Activated CD4-positive, alpha-beta T cell treated with anti-CD3 and anti-CD28 coated beads, Interleukin-2, amount 50 U/mL, for 1 hour (primary cell): ENCODE measurements around the gene CHRND.
"Not testable (repeated sequence)": the region's sequence is repeated elsewhere in the genome, so short reads cannot be mapped to it uniquely, and the experiment has no call there.

Experiments
- DNase-seq: peaks from one replicate; pipeline ENCODE4 v3.0.0-alpha.2; 2020

Gene CHRND

GRCh38 chr2:232528746-232529460 is 2.9 kb downstream of the CHRND start:
- no peak for DNase-seq

DNA sequence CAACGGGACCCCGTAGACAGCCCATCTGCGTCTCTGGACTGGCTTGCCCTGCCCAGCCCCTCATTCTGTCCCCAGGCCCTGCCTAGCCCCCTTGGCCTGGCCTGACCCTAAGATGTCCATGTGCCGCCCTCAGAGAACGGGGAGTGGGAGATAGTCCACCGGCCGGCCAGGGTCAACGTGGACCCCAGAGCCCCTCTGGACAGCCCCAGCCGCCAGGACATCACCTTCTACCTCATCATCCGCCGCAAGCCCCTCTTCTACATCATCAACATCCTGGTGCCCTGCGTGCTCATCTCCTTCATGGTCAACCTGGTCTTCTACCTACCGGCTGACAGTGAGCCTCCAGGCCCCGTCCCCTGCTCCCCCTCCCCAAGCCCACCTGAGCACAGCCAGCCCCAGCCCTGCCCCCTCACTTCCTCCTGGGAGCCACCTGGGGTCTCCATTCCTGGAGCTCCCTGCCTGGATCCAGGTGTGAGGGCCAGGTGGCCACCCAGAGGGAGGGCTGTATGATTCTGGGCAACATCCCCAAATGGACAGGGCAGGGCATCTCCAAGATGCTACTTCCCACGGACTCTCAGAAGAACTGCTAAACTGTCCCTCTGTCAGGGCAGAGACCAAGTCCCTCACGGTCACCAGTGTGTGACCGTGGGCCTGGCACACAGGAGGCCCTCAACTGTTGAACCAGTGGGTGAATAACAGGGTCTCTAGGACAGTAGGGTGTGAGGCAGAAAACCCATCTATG is 4.0 kb downstream of the CHRND start:
- DNase-seq: no peak

GRCh38 chr2:232530626-232531260 is 4.8 kb downstream of the CHRND start:
- DNase-seq: no peak

DNA sequence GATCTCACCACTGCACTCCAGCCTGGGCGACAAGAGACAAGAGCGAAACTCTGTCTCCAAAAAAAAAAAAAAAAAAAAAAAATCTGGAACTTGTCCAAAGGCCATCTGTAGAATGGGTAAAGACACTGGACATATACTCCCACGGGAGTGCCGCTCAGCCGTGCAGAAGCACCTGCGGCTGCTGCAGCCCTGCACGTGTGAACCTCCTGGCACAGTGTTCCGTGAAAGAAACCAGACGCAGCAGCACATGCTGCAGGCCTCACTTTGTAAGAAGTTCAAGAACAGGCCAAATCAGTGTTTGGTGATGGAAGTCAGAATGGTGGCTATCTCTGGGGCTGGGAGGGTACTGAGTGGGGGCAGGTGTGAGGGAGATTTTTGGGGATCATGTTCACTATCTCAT is 6.5 kb downstream of the CHRND start:
- DNase-seq: no peak

- DNase-seq: not testable (repeated sequence)
Observed at GRCh38 chr2:232532821-232533220, 6.9 kb downstream of the CHRND start.

- no peak for DNase-seq
Observed at GRCh38 chr2:232533944-232534710, 8.2 kb downstream of the CHRND start.

DNA sequence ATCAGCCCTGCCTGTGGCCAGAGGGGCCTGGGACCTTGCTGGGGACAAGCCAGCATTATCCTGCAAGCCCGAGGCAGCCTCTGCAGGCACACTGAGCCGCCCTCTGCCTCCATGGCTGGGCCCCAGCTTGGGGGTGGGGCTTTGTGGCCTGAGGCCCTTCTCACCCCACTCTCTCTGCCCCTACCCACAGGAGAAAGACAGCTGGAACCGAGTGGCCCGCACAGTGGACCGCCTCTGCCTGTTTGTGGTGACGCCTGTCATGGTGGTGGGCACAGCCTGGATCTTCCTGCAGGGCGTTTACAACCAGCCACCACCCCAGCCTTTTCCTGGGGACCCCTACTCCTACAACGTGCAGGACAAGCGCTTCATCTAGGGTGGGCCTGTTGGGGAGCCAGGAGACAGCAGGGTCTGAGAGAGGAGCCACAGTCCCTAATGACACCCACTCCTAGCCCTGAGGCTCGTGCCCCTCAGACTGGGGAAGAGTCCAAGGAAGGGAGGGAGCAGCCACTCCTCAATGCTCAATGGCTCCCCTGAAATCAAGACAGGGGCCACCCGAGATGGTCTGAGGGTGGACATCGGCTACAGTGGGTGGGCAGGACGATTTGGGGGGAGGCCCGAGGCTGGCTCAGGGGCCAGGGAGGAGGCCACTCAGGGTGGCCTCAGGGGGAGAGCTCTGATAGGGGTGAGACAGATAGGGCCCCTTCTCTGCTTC is 9.1 kb downstream of the CHRND start:
- no peak for DNase-seq

DNA sequence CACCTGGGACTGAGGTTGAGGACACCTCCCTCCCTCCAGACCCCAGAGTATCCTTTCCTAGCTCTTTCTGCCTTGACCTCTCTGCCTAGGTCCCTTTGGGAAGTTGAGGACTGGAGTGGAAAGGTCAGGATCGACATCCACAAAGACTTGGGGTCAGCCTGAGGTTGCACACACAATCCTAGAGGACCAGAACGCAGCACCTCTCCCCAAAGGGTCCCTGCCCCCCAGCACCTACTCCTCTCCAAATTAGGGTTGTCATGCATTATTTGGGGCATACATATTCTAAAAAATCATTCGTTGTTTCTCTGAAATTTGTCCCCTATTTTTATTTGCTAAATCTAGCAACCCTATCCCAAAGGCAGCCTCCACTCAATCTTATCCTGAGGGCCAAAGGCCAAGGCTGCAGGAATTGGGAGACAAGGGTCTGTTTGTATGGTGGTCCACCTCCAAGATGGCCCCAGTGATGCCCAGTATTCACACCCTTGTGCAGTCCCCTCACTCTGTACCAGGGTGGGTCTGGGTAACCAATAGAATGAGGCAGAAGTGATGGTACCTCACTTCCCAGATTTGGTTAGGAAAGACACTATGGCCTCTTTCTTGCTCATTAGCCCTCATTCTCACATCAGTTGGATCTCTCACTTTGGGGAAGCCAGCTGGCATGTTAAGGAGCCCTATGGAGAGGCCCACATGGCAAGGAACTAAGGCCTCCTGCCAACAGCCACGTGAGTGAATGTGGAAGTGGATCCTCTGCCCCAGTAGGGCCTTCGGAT is 10.0 kb downstream of the CHRND start:
- no peak for DNase-seq

- DNase-seq: no peak
Observed at GRCh38 chr2:232537079-232537478, 11.1 kb downstream of the CHRND start.

- no peak for DNase-seq
Observed at GRCh38 chr2:232537499-232537898, 11.5 kb downstream of the CHRND start.

DNA sequence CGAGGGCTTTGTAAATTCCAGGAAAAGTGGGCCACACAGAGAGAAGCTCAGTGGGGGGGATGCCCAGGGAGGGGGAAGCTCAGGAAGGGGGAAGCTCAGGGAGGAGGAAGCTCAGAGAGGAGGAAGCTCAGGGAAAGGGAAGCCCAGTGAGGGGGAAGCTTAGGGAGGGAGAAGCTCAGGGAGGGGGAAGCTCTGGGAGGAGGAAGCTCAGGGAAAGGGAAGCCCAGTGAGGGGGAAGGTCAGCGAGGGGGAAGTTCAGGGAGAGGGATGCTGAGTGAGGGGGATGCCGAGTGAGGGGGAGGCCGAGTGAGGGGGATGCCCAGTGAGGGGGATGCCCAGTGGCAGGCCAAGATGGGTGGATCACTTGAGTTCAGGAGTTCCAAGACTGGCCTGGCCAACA is 12.7 kb downstream of the CHRND start:
- no peak for DNase-seq

DNA sequence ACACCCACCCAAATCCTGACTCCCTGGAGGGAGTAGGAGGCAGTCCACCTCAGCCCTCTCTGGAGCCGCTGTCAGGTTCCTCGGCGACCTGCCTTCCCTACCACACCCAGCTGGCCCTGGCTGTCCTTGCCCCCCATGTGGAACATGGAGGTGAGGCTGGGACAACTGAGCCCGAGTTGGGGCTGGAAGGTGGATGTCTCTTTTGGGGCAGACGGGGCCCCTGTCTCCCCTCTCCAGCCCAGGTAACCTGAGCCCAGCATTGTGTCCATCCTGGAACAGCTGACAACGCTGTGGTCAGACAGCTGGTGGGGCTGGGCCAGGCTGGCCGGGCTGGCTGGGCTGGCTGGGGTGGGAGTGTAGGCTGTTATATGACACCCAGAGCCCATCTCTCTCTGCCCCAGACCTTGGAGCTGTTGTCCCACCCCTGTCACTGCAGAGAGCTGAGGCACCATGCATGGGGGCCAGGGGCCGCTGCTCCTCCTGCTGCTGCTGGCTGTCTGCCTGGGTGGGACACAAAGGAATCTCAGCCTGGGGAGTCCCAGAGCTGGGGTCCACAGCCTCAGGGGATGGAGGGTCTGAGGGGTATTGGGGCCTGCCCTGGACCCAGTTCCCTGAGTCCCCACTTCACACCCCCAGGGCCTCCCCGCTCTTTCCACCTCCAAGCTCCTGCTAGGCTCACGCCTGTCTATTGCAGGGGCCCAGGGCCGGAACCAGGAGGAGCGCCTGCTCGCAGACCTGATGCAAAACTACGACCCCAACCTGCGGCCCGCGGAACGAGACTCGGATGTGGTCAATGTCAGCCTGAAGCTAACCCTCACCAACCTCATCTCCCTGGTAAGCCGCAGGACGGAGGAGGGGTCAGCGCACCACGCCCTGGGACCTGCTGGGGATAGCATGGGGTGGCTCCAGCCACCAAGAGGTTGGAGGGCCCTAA is 13.6 kb downstream of the CHRND start, which contains the start of gene CHRNG:
Gene CHRNG, plus strand, starts transcription at position 395 of the 934 bp plus-strand sequence. Its CDS starts 56 bp downstream, at position 451.
- DNase-seq: no peak

GRCh38 chr2:232540441-232541041 is 14.6 kb downstream of the CHRND start:
- no peak for DNase-seq

DNA sequence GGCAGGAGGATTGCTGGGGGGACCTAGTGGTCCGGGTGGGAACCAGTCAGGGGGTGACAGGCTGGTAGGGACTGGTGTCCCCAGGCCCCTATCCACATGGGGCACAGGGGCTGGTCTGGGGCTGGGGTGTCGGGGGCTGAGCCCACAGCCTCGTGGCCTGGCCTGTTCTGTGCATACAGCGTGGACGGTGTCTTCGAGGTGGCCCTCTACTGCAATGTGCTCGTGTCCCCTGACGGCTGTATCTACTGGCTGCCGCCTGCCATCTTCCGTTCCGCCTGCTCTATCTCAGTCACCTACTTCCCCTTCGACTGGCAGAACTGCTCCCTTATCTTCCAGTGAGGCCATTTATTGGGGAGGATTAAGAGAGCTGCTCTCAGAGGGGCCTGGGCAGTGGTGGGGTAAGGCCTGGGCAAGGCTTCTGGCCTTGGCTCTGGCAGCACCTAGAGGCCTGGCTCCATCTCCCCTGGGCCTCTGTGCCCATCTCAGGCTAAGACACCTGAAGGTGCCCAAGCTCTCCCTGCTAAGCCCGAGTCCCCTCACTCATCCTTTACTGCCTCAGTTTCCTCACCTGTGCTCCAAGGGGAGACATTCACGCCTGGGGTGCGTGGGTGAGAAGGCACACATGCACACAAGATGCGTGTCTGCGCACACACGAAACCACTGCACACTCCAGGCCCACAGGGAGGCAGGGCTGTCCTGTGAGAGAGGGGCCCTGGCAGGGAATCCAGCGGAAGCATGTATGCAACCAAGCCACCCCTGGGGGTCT is 15.4 kb downstream of the CHRND start:
- no peak for DNase-seq

DNA sequence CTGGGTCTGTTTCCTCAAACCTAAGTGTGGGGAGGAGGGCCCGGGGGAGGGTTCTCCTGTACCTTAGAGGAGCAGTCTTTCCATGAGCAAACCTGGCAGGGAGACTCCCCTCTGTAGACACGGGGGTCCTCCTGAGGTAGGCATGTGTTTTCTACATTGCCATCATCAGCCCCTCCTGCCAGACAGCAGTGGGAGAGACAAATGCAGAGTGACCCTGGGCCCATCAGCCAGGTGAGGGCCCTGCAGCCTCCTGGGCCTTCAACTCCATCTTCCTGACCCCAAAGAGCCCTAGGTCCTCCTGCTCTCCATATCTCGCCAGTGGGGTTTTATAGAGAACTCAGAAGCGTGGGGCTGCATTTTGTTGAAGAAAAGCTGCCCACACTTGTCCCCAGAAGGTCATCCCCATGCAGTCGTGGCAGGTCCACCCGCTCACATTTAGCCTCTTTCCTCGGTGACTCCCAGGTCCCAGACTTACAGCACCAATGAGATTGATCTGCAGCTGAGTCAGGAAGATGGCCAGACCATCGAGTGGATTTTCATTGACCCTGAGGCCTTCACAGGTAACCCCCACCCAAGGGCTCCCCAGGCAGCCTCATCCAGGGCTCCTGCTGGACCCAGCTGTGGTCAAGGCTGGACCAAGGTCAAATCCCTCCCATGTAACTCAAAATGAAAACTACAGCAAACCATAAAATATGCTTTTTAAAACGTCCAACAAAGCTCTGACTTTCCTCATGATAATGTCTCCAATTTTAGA is 16.2 kb downstream of the CHRND start:
- no peak for DNase-seq

GRCh38 chr2:232542715-232543467 is 16.9 kb downstream of the CHRND start:
- DNase-seq: no peak

GRCh38 chr2:232543491-232543890 is 17.5 kb downstream of the CHRND start:
- DNase-seq: no peak
